Neural cell (in vitro differentiated cells): Measurements from ENCODE around the gene CFAP58. TPM values are rescaled to one million over a fixed set of nuclear protein-coding genes. Genes with fewer than 3 reads are reported as not detected.

ENCODE experiments used
- H2AFZ ChIP-seq: fragments of 200-600, 300-800 bp; sonication (generic), shearing (Covaris generic); 2 replicates; pipeline ENCODE4 v1.6.0; 2014; ENCODE audit warnings: low read depth, mild to moderate bottlenecking, antibody characterized with exemption, low read length, moderate library complexity
- H3F3A ChIP-seq: fragments of 200-600 bp; shearing (Covaris generic); 2 replicates; pipeline ENCODE4 v1.6.1; 2016; ENCODE audit warnings: mild to moderate bottlenecking, moderate library complexity, mixed read lengths, antibody characterized with exemption, low read length; ENCODE audit not compliant: insufficient read depth, poor library complexity, severe bottlenecking
- H3K27ac ChIP-seq: fragments of 200-600, 300-800 bp; sonication (generic), shearing (Covaris generic); 2 replicates; pipeline ENCODE4 v1.5.1; 2014; ENCODE audit warnings: mild to moderate bottlenecking, low read length, moderate library complexity
- H3K27me3 ChIP-seq: fragments of 300-800, 200-600 bp; sonication (generic), shearing (Covaris generic); 2 replicates; pipeline ENCODE4 v1.6.0; 2014; ENCODE audit warnings: mild to moderate bottlenecking, low read depth, low read length, moderate library complexity; ENCODE audit not compliant: insufficient read depth
- H3K36me3 ChIP-seq: fragments of 300-800, 200-600 bp; sonication (generic), shearing (Covaris generic); 2 replicates; pipeline ENCODE4 v1.5.1; 2014; ENCODE audit warnings: mild to moderate bottlenecking, antibody characterized with exemption, low read length, moderate library complexity; ENCODE audit not compliant: insufficient read depth
- H3K4me2 ChIP-seq: fragments of 300-800, 200-600 bp; sonication (generic), shearing (Covaris generic); 2 replicates; pipeline ENCODE4 v1.6.0; 2014; ENCODE audit warnings: mild to moderate bottlenecking, low read length
- H3K4me3 ChIP-seq: fragments of 300-800, 200-600 bp; sonication (generic), shearing (Covaris generic); 2 replicates; pipeline ENCODE4 v1.5.1; 2014; ENCODE audit warnings: mild to moderate bottlenecking, low read length, moderate library complexity
- H3K79me2 ChIP-seq: fragments of 200-600 bp; shearing (Covaris generic); replicated peaks from 2 replicates; pipeline ENCODE4 v1.6.0; 2014; ENCODE audit warnings: mild to moderate bottlenecking, low read length, moderate library complexity; ENCODE audit not compliant: insufficient read depth
- H3K9ac ChIP-seq: fragments of 300-800, 200-600 bp; sonication (generic), shearing (Covaris generic); 2 replicates; pipeline ENCODE4 v1.6.1; 2016; ENCODE audit warnings: mild to moderate bottlenecking, low read length, mixed read lengths
- H3K9me2 ChIP-seq: fragments of 200-600 bp; shearing (Covaris generic); 2 replicates; pipeline ENCODE4 v1.6.1; 2016; ENCODE audit warnings: mild to moderate bottlenecking, low read length, mixed read lengths; ENCODE audit not compliant: insufficient read depth
- H3K9me3 ChIP-seq: fragments of 200-600, 300-800 bp; sonication (generic), shearing (Covaris generic); 2 replicates; pipeline ENCODE4 v1.6.1; 2016; ENCODE audit warnings: mild to moderate bottlenecking, mixed run types, low read length, moderate library complexity, mixed read lengths
- H4K20me1 ChIP-seq: fragments of 200-600 bp; shearing (Covaris generic); 2 replicates; pipeline ENCODE4 v1.6.1; 2016; ENCODE audit warnings: mild to moderate bottlenecking, mixed run types; ENCODE audit not compliant: insufficient read depth
- EP300 ChIP-seq: fragments of 450-650 bp; conservative IDR thresholded peaks from 2 replicates; pipeline ENCODE4 v1.6.1; 2014; ENCODE audit warnings: antibody characterized with exemption, mild to moderate bottlenecking, moderate library complexity; ENCODE audit not compliant: poor library complexity, severe bottlenecking
- EZH2 ChIP-seq: fragments of 200-600, 300-800 bp; shearing (Covaris generic), sonication (generic); IDR thresholded peaks from 2 replicates; pipeline ENCODE4 v1.6.1; 2014; ENCODE audit warnings: antibody characterized with exemption, low read length, borderline replicate concordance, mild to moderate bottlenecking; ENCODE audit not compliant: insufficient read depth, poor library complexity, severe bottlenecking
- MXI1 ChIP-seq: fragments of 450-650 bp; conservative IDR thresholded peaks from 2 replicates; pipeline ENCODE4 v1.6.1; 2014; ENCODE audit warnings: antibody characterized with exemption, mild to moderate bottlenecking; ENCODE audit not compliant: poor library complexity, severe bottlenecking
- POLR2AphosphoS5 ChIP-seq: IDR thresholded peaks from 2 replicates; pipeline ENCODE4 v1.6.1; 2012
- RAD21 ChIP-seq: fragments of 450-650 bp; conservative IDR thresholded peaks from 2 replicates; pipeline ENCODE4 v1.6.1; 2014; ENCODE audit warnings: antibody characterized with exemption, mild to moderate bottlenecking, moderate library complexity
- REST ChIP-seq: IDR thresholded peaks from 2 replicates; pipeline ENCODE4 v1.6.1; 2012; ENCODE audit warnings: borderline replicate concordance
- SMC3 ChIP-seq: fragments of 450-650 bp; conservative IDR thresholded peaks from 2 replicates; pipeline ENCODE4 v1.6.1; 2014; ENCODE audit warnings: antibody characterized with exemption, mild to moderate bottlenecking, moderate library complexity; ENCODE audit not compliant: poor library complexity
- TAF1 ChIP-seq: IDR thresholded peaks from 2 replicates; pipeline ENCODE4 v1.6.1; 2012; ENCODE audit warnings: low read depth
- polyA plus RNA-seq: library from polyadenylated mRNA; depleted of rRNA; stranded (reverse); fragments of >200 nt; gene quantifications from 2 replicates; pipeline ENCODE4 v1.2.3, GENCODE V29; 2014
- TF ChIP-seq, protein P1 (sequence below): fragments of 450-650 bp; IDR thresholded peaks from 2 replicates; pipeline ENCODE4 v1.5.1; 2014; ENCODE audit warnings: antibody characterized with exemption, mild to moderate bottlenecking, moderate library complexity; ENCODE audit not compliant: poor library complexity, severe bottlenecking

Gene CFAP58
- polyA plus RNA-seq, 1 donor from 2014 or later, result not detected

DNA sequence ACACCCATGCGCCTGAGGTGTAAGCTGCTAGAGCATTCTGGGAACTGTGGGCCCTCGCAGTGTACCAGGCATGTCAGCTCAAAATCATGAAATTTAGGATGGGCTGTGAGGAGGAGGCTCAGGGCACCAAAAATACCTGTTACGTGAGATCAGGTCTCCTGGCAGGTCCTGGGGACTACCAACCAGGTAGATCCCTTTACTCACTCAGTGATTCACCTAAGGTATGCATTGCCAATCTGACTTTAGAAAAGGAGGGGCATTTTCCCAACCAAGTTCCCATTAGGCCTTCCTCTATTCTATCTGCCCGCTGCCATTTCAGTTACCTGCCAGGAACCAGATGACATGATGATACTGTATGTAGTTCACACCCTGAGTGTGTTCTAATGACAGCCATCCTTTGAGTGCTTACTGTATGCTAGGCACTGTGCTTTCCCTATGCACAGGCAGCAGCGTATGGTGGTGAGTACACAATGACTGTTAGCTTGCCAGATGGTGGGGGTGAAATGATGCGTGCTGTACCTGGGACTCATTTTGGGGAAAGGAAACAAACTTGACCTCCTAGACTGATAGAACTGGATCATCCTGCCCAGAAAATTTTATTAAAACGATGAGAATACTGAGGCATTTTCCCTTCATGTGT, 62.0 kb downstream of the CFAP58 start:
- Histone ChIP-seq H3K4me3 (no peak overlapping the region), H3K9ac (no peak overlapping the region), H4K20me1 (no peaks in the 10 kb centered on the region), H3K9me2 (no peaks in the 10 kb centered on the region), H3K36me3 (no peaks in the 10 kb centered on the region), H3K27ac (no peak overlapping the region), H3K4me2 (no peak overlapping the region), H2AFZ (no peak overlapping the region), H3K27me3 (no peaks in the 10 kb centered on the region), H3K79me2 (no peaks in the 10 kb centered on the region), H3K9me3 (no peaks in the 10 kb centered on the region), H3F3A (no peaks in the 10 kb centered on the region)
- TF ChIP-seq POLR2AphosphoS5 (no peak), EP300 (no peak), RAD21 (no peak), TAF1 (no peak), SMC3 (no peak), MXI1 (no peak), EZH2 (no peak), REST (no peak)
- TF ChIP-seq, protein P1, sequence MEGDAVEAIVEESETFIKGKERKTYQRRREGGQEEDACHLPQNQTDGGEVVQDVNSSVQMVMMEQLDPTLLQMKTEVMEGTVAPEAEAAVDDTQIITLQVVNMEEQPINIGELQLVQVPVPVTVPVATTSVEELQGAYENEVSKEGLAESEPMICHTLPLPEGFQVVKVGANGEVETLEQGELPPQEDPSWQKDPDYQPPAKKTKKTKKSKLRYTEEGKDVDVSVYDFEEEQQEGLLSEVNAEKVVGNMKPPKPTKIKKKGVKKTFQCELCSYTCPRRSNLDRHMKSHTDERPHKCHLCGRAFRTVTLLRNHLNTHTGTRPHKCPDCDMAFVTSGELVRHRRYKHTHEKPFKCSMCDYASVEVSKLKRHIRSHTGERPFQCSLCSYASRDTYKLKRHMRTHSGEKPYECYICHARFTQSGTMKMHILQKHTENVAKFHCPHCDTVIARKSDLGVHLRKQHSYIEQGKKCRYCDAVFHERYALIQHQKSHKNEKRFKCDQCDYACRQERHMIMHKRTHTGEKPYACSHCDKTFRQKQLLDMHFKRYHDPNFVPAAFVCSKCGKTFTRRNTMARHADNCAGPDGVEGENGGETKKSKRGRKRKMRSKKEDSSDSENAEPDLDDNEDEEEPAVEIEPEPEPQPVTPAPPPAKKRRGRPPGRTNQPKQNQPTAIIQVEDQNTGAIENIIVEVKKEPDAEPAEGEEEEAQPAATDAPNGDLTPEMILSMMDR, result no peak

DNA sequence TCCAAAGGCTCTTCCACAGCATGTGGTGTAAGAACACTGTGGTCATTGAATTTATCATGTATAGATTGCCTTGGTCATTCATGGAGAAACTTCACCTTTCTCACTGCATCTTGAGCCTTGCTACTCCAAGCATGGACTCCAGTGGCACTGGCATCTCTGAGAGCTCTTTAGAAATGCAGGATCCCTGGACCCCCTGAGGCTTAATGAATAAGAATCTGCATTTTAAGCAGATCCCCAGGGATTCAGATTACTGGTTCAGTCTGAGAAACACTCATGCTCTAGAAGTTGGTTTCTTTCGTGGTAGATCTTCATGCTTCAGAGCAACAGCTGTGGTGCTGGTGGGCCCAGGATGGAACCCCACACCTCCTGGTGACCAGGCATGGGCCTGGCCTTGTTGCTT, 63.2 kb downstream of the CFAP58 start:
- Histone ChIP-seq H3K27me3 (no peaks in the 10 kb centered on the region), H3F3A (no peaks in the 10 kb centered on the region), H3K36me3 (no peaks in the 10 kb centered on the region), H3K27ac (no peak overlapping the region), H2AFZ (no peak overlapping the region), H4K20me1 (no peaks in the 10 kb centered on the region), H3K9me3 (no peaks in the 10 kb centered on the region), H3K4me3 (no peak overlapping the region), H3K9me2 (no peaks in the 10 kb centered on the region), H3K9ac (no peak overlapping the region), H3K79me2 (no peaks in the 10 kb centered on the region), H3K4me2 (no peak overlapping the region)
- TF ChIP-seq, protein P1, result no peak
- TF ChIP-seq POLR2AphosphoS5, result no peak
- no peak for TF ChIP-seq MXI1
- no peak for TF ChIP-seq RAD21
- no peak for TF ChIP-seq REST
- no peak for TF ChIP-seq SMC3
- no peak for TF ChIP-seq TAF1
- TF ChIP-seq EZH2, result no peak
- no peak for TF ChIP-seq EP300
